Duodenal mucosa (tissue), 2 donors: ENCODE results near the gene CNTNAP2.

Source experiments
- H3K27ac ChIP-seq: one replicate; pipeline ENCODE4 v1.7.0; 2013; ENCODE audit warnings: low read depth, low read length
- H3K27me3 ChIP-seq, 2 donors: one replicate each; pipeline ENCODE4 v1.7.0; 2013; ENCODE audit warnings: low read length in 2 of 2, control low read depth in 1 of 2; ENCODE audit not compliant: insufficient read depth in 2 of 2, control insufficient read depth in 1 of 2
- H3K36me3 ChIP-seq, 2 donors: one replicate each; pipeline ENCODE4 v1.7.0; 2013; ENCODE audit warnings: low read length in 2 of 2, control low read depth in 1 of 2; ENCODE audit not compliant: insufficient read depth in 2 of 2, control insufficient read depth in 1 of 2
- H3K4me1 ChIP-seq, 2 donors: one replicate each; pipeline ENCODE4 v1.7.0; 2013; ENCODE audit warnings: low read length in 2 of 2, control low read depth in 1 of 2; ENCODE audit not compliant: insufficient read depth in 2 of 2, control insufficient read depth in 1 of 2
- H3K4me3 ChIP-seq, 2 donors: one replicate each; pipeline ENCODE4 v1.7.0; 2013; ENCODE audit warnings: low read length in 2 of 2, low read depth in 1 of 2
- H3K9ac ChIP-seq, 2 donors: one replicate each; pipeline ENCODE4 v1.7.0; 2013; ENCODE audit warnings: low read length in 2 of 2, low read depth in 1 of 2
- H3K9me3 ChIP-seq, 2 donors: one replicate each; pipeline ENCODE4 v1.7.0; 2013; ENCODE audit warnings: low read length in 2 of 2, control low read depth in 1 of 2; ENCODE audit not compliant: control insufficient read depth in 1 of 2

The CNTNAP2 gene

DNA sequence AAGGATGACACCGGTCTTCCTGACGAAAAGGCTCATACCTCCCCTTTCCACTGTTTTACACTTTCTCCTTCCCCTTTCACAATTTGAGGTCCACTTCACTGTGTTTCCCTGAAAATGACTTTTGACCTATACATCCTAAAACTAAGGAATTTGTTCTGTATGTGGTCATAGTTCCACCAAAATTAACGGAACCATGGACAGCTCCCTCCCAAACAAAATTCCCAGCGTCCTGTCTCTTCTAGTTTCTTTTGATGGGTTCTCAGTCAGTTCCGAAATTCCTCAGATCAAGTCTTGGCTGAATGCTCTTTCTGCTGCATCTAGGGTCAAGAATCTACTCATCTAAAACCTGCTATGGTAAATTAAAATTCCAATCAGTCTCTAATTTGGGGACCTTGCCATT, 1191.9 kb downstream of the CNTNAP2 start:
- Histone ChIP-seq H3K36me3 (no peaks in the 10 kb centered on the region), H3K4me3 (no peak overlapping the region), H3K27me3 (no peaks in the 10 kb centered on the region), H3K4me1 (no peaks in the 10 kb centered on the region), H3K9me3 (peaks cover 0 to 4% of the 10 kb centered on the region in 2 donors), H3K27ac (no peak overlapping the region), H3K9ac (no peak overlapping the region)

DNA sequence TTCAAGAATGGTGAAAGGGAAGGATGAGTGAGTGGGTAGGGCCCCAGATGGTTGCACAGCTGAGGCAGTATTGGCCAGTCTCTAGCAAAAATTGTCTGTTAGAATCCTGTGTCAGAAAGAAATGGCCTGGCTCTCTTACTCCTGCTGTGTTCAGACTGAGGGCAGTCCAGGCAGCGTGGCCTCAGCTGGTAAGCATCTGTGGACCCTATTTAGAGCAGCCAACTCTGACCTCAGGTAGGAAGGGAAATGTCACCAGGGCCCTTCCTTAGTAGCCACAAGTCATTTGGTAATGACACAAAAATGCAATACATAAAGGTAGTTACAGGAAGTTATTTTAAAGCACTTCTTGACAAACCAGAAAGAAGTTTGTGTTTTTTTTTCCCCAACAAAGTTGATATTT, 1194.7 kb downstream of the CNTNAP2 start:
- H3K9ac ChIP-seq, result no peak overlapping the region
- no peak overlapping the region for H3K4me3 ChIP-seq
- peaks cover 0 to 4% of the 10 kb centered on the region in 2 donors for H3K9me3 ChIP-seq
- H3K4me1 ChIP-seq, result no peaks in the 10 kb centered on the region
- no peaks in the 10 kb centered on the region for H3K27me3 ChIP-seq
- H3K27ac ChIP-seq, result no peak overlapping the region
- no peaks in the 10 kb centered on the region for H3K36me3 ChIP-seq

DNA sequence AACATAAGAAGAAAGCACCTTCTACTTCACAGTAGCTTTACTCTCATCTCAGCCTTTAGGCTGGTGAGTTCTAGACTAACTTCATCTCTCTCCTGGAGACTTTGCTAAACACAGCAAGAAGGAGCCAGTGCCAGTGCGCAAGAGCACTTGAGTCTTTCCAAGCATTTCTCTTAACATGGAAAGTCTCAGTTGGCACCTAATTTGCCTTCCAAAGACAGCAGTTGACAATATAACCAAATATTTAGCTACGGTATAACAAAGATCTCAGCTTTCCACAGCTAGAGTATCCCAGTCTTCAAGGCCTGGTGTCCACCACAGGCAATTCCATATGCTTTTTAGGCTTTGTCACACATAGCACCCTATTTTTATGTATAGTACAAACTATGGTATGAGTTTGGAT, 1204.9 kb downstream of the CNTNAP2 start:
- no peak overlapping the region for H3K27ac ChIP-seq
- H3K9ac ChIP-seq, result no peak overlapping the region
- no peaks in the 10 kb centered on the region for H3K36me3 ChIP-seq
- peaks cover 0 to 5% of the 10 kb centered on the region in 2 donors for H3K9me3 ChIP-seq
- no peaks in the 10 kb centered on the region for H3K4me1 ChIP-seq
- no peaks in the 10 kb centered on the region for H3K27me3 ChIP-seq
- H3K4me3 ChIP-seq, result no peak overlapping the region

GRCh38 chr7:147332988-147333387, 1216.4 kb downstream of the CNTNAP2 start:
- Histone ChIP-seq H3K9me3 (peaks cover 0 to 32% of the 10 kb centered on the region in 2 donors), H3K4me3 (no peak overlapping the region), H3K27me3 (no peaks in the 10 kb centered on the region), H3K27ac (no peak overlapping the region), H3K36me3 (no peaks in the 10 kb centered on the region), H3K4me1 (no peaks in the 10 kb centered on the region), H3K9ac (no peak overlapping the region)

- no peaks in the 10 kb centered on the region for H3K36me3 ChIP-seq
- H3K9me3 ChIP-seq, result peaks cover 7 to 11% of the 10 kb centered on the region in 2 donors
- no peak overlapping the region for H3K27ac ChIP-seq
- H3K4me3 ChIP-seq, result no peak overlapping the region
- no peak overlapping the region for H3K9ac ChIP-seq
- H3K4me1 ChIP-seq, result no peaks in the 10 kb centered on the region
- no peaks in the 10 kb centered on the region for H3K27me3 ChIP-seq
Measured at GRCh38 chr7:147363101-147363500, 1246.5 kb downstream of the CNTNAP2 start.

DNA sequence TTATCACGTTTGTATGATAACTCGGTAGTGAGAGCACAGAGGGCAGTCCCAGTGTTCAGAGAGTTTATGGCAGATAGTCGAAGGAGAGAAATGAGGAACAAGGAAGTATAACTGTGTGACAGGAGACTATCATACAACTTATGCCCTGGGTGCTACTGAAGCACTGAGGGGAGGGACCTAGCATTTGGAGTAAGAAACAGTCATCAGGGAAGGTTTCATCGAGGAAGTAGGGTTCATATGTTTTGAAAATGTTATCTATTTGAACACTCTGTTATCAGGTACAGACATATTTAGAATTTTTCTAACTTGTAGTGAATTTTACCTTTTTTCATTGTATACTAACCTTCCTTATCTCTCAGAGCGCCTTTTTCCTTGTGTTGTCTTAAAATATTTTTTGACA, 1259.6 kb downstream of the CNTNAP2 start:
- H3K27me3 ChIP-seq, result no peaks in the 10 kb centered on the region

GRCh38 chr7:147380926-147381325, 1264.3 kb downstream of the CNTNAP2 start:
- Histone ChIP-seq H3K4me1 (no peaks in the 10 kb centered on the region), H3K4me3 (no peak overlapping the region), H3K27me3 (no peaks in the 10 kb centered on the region), H3K9ac (no peak overlapping the region), H3K27ac (no peak overlapping the region), H3K9me3 (peaks cover 1 to 3% of the 10 kb centered on the region in 2 donors), H3K36me3 (no peaks in the 10 kb centered on the region)

More for the DNA sequence above, 1259.6 kb downstream of the CNTNAP2 start:
- no peaks in the 10 kb centered on the region for H3K36me3 ChIP-seq
- H3K27ac ChIP-seq, result no peak overlapping the region
- no peaks in the 10 kb centered on the region for H3K4me1 ChIP-seq
- H3K9ac ChIP-seq, result no peak overlapping the region
- peaks cover 0 to 6% of the 10 kb centered on the region in 2 donors for H3K9me3 ChIP-seq
- no peak overlapping the region for H3K4me3 ChIP-seq

DNA sequence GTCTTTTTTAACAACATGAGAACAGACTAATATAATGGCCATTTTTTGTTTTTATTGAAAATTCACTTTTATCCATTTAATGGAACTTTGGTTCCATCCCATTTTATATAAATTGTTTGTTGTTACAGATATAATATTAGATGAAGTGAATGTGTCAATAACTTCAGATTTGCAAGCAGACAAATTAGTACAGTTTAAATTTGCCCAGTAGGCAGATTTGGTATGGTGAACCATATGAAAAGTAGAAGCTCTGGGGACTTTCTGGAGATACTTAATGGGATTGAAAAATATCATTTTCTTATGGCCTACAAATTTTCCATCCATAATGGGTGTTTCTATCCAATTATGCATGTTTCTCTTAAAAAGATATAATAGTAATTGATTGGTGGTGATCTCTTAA, 1277.7 kb downstream of the CNTNAP2 start:
- Histone ChIP-seq H3K9me3 (peaks cover 5 to 8% of the 10 kb centered on the region in 2 donors), H3K27me3 (no peaks in the 10 kb centered on the region), H3K27ac (no peak overlapping the region), H3K4me3 (no peak overlapping the region), H3K9ac (no peak overlapping the region), H3K4me1 (no peaks in the 10 kb centered on the region), H3K36me3 (no peaks in the 10 kb centered on the region)

DNA sequence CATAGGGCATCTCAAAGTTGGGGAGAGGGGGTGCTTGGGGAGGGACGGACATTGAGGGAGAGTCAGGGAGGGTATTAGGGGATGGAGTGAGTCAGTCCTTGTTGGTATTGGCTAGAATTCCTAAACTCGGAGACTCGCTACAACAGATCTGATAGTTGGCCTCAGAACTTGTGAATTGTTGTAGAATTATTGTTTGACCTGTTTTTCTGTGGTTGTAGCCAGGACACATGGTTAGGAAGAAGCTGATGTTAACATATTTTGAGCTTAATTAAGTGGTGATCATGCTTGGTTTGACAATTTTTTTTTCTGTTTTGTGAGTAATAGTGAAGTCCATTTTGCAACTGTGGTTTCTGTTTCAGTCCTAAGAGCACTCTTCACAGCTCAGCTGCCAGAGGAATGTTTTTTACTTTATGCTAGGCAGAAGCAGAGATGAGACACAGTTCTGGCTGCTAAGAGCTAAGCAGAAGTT, 1283.7 kb downstream of the CNTNAP2 start:
- Histone ChIP-seq H3K4me3 (peak overlapping the region in 1 of 2 donors; percentile 18), H3K9me3 (peaks cover 0 to 6% of the 10 kb centered on the region in 2 donors)

GRCh38 chr7:147400925-147401324, 1284.3 kb downstream of the CNTNAP2 start:
- H3K9ac ChIP-seq, result no peak overlapping the region
- H3K9me3 ChIP-seq, result peaks cover 0 to 6% of the 10 kb centered on the region in 2 donors
- no peaks in the 10 kb centered on the region for H3K27me3 ChIP-seq

More for the DNA sequence above, 1283.7 kb downstream of the CNTNAP2 start:
- Histone ChIP-seq H3K27me3 (no peaks in the 10 kb centered on the region), H3K9ac (no peak overlapping the region), H3K4me1 (no peaks in the 10 kb centered on the region), H3K27ac (no peak overlapping the region), H3K36me3 (no peaks in the 10 kb centered on the region)

DNA sequence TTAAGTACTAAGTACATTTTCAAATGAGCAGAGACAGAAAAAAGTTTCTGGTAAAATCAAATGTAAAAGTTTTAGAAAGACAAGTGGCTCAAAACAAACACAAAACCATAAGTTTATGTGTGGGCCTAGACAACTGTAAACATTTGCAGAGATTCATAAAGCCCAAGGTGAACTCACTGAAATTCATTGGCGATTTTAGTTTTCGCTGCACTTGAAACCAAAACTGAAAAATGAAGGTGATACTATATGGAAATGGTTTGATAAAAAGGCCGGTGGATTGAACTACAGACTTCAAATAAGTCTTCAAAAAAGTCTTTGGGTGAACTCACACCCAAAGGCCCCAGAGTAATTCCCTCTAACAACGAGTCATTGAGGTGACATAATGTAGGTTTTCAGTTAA, 1289.0 kb downstream of the CNTNAP2 start:
- peaks cover 4 to 6% of the 10 kb centered on the region in 2 donors for H3K9me3 ChIP-seq
- no peak overlapping the region for H3K27ac ChIP-seq
- no peak overlapping the region for H3K4me3 ChIP-seq
- no peaks in the 10 kb centered on the region for H3K36me3 ChIP-seq
- no peak overlapping the region for H3K9ac ChIP-seq
- H3K4me1 ChIP-seq, result no peaks in the 10 kb centered on the region
- H3K27me3 ChIP-seq, result no peaks in the 10 kb centered on the region

More at GRCh38 chr7:147400925-147401324, 1284.3 kb downstream of the CNTNAP2 start:
- no peaks in the 10 kb centered on the region for H3K36me3 ChIP-seq
- no peak overlapping the region for H3K4me3 ChIP-seq
- no peak overlapping the region for H3K27ac ChIP-seq
- H3K4me1 ChIP-seq, result no peaks in the 10 kb centered on the region
